Heart left ventricle (tissue), 13 donors: ENCODE data around the gene USP48.

Experiments
- CTCF ChIP-seq, 12 donors: fragments of 200-600 bp; sonication (generic) in 4 of 12; IDR thresholded peaks; one replicate each; pipeline versions ENCODE4 v1.5.0 to v1.8.0; 2018 to 2022; ENCODE audit warnings: antibody characterized with exemption in 12 of 12, mild to moderate bottlenecking in 5 of 12
- POLR2A ChIP-seq, 2 donors: fragments of 450-650 bp; IDR thresholded peaks; one replicate each; pipeline ENCODE4 v1.6.1; 2017; ENCODE audit warnings: antibody characterized with exemption in 2 of 2, mild to moderate bottlenecking in 2 of 2, moderate library complexity in 2 of 2
- donor health status: ischemic (EF 13 %, LVEDD 7.1; RV severe dilation, severe dysfunction).
- donor health status: DM: no; HTN: yes; CAD: no.
- donor health status: DM: no; HTN: no; CAD: no.
- donor health status: ischemic (EF 25% LVEDD 6.9; RV normal size, moderate dysfunction).
- donor health status: ischemic (EF 25% LVEDD 5.7; RV mildly dilated, moderate dysfunction).
- donor health status: ischemic (EF 35%, LVEDD 5.7; RV mildly dilated, moderate dysfunction).
- donor health status: nonischemic (EF 11% LVEDD 7.7; RV severe dilation, severe dysfunction).
- donor health status: DM: yes; HTN: yes; CAD: no.
- donor health status: PGD.
- donor health status: ischemic (EF 29% LVEDD 5.4; RV normal size, mild dysfunction).
- donor health status: nonischemic (EF 23%, LVEDD 6.1; RV moderate dilation, normal function).

- TF ChIP-seq CTCF (IDR thresholded peaks at IDR 0.05), result no peak
- no peak for TF ChIP-seq POLR2A (IDR thresholded peaks at IDR 0.05)
These were observed 4.6 kb downstream of the USP48 start for GRCh38 chr1:21778405-21778727.
